MM.1S (cell line): ENCODE measurements around the gene VPS8.

Source experiments
- DNase-seq: peaks from one replicate; pipeline ENCODE4 v3.0.0-alpha.2; 2015
- H2AFZ ChIP-seq: fragments of 300-600 bp; sonication (generic); 2 replicates; pipeline ENCODE4 v1.6.0; 2016; ENCODE audit warnings: antibody characterized with exemption, low read length
- H3F3A ChIP-seq: fragments of 300-600 bp; sonication (generic); 2 replicates; pipeline ENCODE4 v1.6.1; 2016; ENCODE audit warnings: mild to moderate bottlenecking, antibody characterized with exemption, low read length, moderate library complexity, mixed read lengths; ENCODE audit not compliant: insufficient read depth
- H3K27ac ChIP-seq: fragments of 300-600 bp; sonication (generic); 2 replicates; pipeline ENCODE4 v1.5.1; 2016; ENCODE audit warnings: mild to moderate bottlenecking, low read length
- H3K27me3 ChIP-seq: fragments of 300-600 bp; sonication (generic); replicated peaks from 2 replicates; pipeline ENCODE4 v1.6.0; 2016; ENCODE audit warnings: low read length; ENCODE audit not compliant: insufficient read depth
- H3K36me3 ChIP-seq: fragments of 300-600 bp; sonication (generic); replicated peaks from 2 replicates; pipeline ENCODE4 v1.6.1; 2016; ENCODE audit warnings: mild to moderate bottlenecking, low read length, mixed read lengths; ENCODE audit not compliant: insufficient read depth
- H3K4me1 ChIP-seq: fragments of 300-600 bp; sonication (generic); 2 replicates; pipeline ENCODE4 v1.6.1; 2016; ENCODE audit warnings: low read length, mixed read lengths
- H3K4me2 ChIP-seq: fragments of 300-600 bp; sonication (generic); 2 replicates; pipeline ENCODE4 v1.6.0; 2016; ENCODE audit warnings: low read depth, low read length
- H3K4me3 ChIP-seq: fragments of 300-600 bp; sonication (generic); 2 replicates; pipeline ENCODE4 v1.5.1; 2016; ENCODE audit warnings: low read length, mixed read lengths
- H3K79me2 ChIP-seq: fragments of 300-600 bp; sonication (generic); 2 replicates; pipeline ENCODE4 v1.6.1; 2016; ENCODE audit warnings: mixed run types, low read length, mixed read lengths
- H3K9ac ChIP-seq: fragments of 300-600 bp; sonication (generic); 2 replicates; pipeline ENCODE4 v1.6.1; 2016; ENCODE audit warnings: low read length, mixed read lengths
- H3K9me2 ChIP-seq: fragments of 300-600 bp; sonication (generic); replicated peaks from 2 replicates; pipeline ENCODE4 v1.6.1; 2016; ENCODE audit warnings: mild to moderate bottlenecking, low read length, mixed read lengths; ENCODE audit not compliant: insufficient read depth
- H3K9me3 ChIP-seq: fragments of 300-600 bp; sonication (generic); replicated peaks from 2 replicates; pipeline ENCODE4 v1.6.1; 2016; ENCODE audit warnings: mild to moderate bottlenecking, low read length, mixed read lengths; ENCODE audit not compliant: insufficient read depth
- H4K20me1 ChIP-seq: fragments of 300-600 bp; sonication (generic); 2 replicates; pipeline ENCODE4 v1.6.1; 2016; ENCODE audit warnings: mild to moderate bottlenecking, low read length, moderate library complexity, mixed read lengths; ENCODE audit not compliant: insufficient read depth
- EZH2 ChIP-seq: fragments of 300-600 bp; sonication (generic); optimal IDR thresholded peaks from 2 replicates; pipeline ENCODE3; 2017; ENCODE audit warnings: low read depth, mild to moderate bottlenecking, antibody characterized with exemption, low read length, mixed read lengths
- EZH2phosphoT487 ChIP-seq: fragments of 300-600 bp; sonication (generic); IDR thresholded peaks from 2 replicates; pipeline ENCODE4 v1.6.1; 2018; ENCODE audit warnings: antibody characterized with exemption, low read length
- TF ChIP-seq, protein P1 (sequence below): fragments of 300-600 bp; sonication (generic); IDR thresholded peaks from 2 replicates; pipeline ENCODE4 v1.5.1; 2016; ENCODE audit warnings: antibody characterized with exemption, low read length, mixed read lengths

The VPS8 gene

GRCh38 chr3:185069037-185070030, 257.4 kb downstream of the VPS8 start:
- H4K20me1 ChIP-seq: no peaks in the 10 kb centered on the region
- DNase-seq: no peak
- TF ChIP-seq EZH2: no peak
- TF ChIP-seq EZH2phosphoT487: no peak
- TF ChIP-seq, protein P1, sequence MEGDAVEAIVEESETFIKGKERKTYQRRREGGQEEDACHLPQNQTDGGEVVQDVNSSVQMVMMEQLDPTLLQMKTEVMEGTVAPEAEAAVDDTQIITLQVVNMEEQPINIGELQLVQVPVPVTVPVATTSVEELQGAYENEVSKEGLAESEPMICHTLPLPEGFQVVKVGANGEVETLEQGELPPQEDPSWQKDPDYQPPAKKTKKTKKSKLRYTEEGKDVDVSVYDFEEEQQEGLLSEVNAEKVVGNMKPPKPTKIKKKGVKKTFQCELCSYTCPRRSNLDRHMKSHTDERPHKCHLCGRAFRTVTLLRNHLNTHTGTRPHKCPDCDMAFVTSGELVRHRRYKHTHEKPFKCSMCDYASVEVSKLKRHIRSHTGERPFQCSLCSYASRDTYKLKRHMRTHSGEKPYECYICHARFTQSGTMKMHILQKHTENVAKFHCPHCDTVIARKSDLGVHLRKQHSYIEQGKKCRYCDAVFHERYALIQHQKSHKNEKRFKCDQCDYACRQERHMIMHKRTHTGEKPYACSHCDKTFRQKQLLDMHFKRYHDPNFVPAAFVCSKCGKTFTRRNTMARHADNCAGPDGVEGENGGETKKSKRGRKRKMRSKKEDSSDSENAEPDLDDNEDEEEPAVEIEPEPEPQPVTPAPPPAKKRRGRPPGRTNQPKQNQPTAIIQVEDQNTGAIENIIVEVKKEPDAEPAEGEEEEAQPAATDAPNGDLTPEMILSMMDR: no peak
- no peaks in the 10 kb centered on the region for H3K9me3 ChIP-seq
- peaks cover 7% of the 10 kb centered on the region; the same call in 1 of the 2 replicates for H3K4me1 ChIP-seq
- H3K79me2 ChIP-seq: no peaks in the 10 kb centered on the region
- no peaks in the 10 kb centered on the region for H3K36me3 ChIP-seq
- no peak overlapping the region for H2AFZ ChIP-seq
- H3K9me2 ChIP-seq: no peaks in the 10 kb centered on the region
- H3K27ac ChIP-seq: no peak overlapping the region
- H3K4me2 ChIP-seq: no peak overlapping the region
- no peak overlapping the region for H3K9ac ChIP-seq
- H3F3A ChIP-seq: no peaks in the 10 kb centered on the region
- H3K27me3 ChIP-seq: no peaks in the 10 kb centered on the region
- H3K4me3 ChIP-seq: no peak overlapping the region

DNA sequence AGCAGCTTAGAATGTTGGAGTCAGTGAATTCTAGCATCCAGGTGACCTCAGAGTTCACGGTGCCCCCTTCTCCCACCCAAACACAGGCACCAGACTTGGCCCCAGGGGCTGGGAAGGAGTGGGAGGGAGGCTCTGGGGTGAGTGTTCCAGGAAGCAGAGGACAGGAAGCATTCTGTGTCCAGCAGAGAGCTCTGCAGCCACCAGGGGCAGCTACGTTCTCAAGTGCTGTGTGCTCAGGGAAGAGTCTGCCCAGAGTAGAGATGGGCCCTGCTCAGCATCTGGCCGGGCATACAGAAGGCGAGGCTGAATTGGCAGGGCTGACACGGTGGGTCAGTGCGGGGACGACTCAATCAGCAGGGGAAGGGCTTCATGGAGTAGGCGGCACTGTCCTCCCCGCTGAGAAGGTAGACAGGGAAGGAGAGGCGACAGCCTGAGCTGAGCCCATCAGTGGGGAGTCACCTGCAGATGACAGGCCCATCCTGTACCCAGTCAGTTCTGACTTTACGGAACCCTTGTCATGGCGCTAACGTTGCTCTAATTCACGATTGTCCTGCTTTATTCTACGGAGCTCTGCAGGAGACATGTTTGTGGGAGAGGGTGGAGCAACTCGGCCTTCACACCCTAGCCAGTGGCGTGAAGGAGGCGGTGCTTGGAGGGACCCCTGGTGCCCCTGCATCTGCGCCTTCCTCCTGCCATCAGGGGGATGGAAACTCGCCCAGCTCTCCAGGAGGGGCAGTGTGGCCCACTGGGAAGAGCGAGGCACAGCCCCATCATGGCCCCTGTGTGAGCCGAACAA, 258.7 kb downstream of the VPS8 start:
- H3K27me3 ChIP-seq: no peaks in the 10 kb centered on the region
- no peak for TF ChIP-seq EZH2
- TF ChIP-seq, protein P1: peak; percentile 22
- H3K9me3 ChIP-seq: no peaks in the 10 kb centered on the region
- no peaks in the 10 kb centered on the region for H3K9me2 ChIP-seq
- no peaks in the 10 kb centered on the region for H3K36me3 ChIP-seq
- no peak for DNase-seq
- H3K27ac ChIP-seq: no peak overlapping the region
- H2AFZ ChIP-seq: no peak overlapping the region
- no peaks in the 10 kb centered on the region for H3K4me1 ChIP-seq
- no peaks in the 10 kb centered on the region for H4K20me1 ChIP-seq
- no peak overlapping the region for H3K4me3 ChIP-seq
- no peaks in the 10 kb centered on the region for H3K79me2 ChIP-seq
- no peaks in the 10 kb centered on the region for H3F3A ChIP-seq
- H3K9ac ChIP-seq: no peak overlapping the region
- H3K4me2 ChIP-seq: no peak overlapping the region

DNA sequence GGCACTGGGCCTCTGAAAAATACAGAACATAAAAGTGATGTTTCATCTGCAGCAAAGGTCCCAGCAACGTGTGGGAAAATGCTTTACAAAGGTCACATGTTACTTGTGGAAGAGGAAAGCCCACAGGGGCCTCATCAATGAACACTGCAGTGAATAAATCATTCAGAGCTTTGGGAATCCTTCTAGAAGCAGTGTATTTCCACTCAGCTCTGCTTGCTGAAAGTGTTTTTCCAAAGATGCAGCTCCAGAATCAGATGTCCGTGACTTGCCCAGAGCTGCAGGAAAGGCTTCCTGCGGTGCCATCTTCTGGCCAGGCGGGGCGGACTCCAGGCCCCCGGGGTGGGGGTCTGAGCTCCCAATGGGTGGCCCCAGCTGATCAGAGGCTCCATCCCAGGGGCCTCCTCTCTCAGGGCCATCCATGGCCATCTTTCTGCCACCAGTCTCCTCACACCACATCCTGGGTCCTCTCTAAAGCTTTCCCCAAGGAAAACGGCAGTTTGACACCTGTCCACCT, 259.4 kb downstream of the VPS8 start:
- Histone ChIP-seq H3K4me1 (no peaks in the 10 kb centered on the region), H3K9me2 (no peaks in the 10 kb centered on the region), H3K36me3 (no peaks in the 10 kb centered on the region), H3K27ac (no peak overlapping the region), H2AFZ (no peak overlapping the region), H4K20me1 (no peaks in the 10 kb centered on the region), H3K9me3 (no peaks in the 10 kb centered on the region), H3F3A (no peaks in the 10 kb centered on the region), H3K4me2 (no peak overlapping the region), H3K27me3 (no peaks in the 10 kb centered on the region), H3K79me2 (no peaks in the 10 kb centered on the region), H3K9ac (no peak overlapping the region), H3K4me3 (no peak overlapping the region)
- TF ChIP-seq EZH2phosphoT487 (no peak), EZH2 (no peak)
- TF ChIP-seq, protein P1: no peak
- DNase-seq: no peak
